ENCODE measurements around the gene ANKRD42. TPM values are rescaled to one million over a fixed set of nuclear protein-coding genes. Genes with fewer than 3 reads are reported as not detected.
A peak's percentile ranks its signal among the peaks of the same experiment; 100 is the strongest.

The ANKRD42 gene
- total RNA-seq, 1 experiment from 2014 or later = 16.6 TPM

DNA sequence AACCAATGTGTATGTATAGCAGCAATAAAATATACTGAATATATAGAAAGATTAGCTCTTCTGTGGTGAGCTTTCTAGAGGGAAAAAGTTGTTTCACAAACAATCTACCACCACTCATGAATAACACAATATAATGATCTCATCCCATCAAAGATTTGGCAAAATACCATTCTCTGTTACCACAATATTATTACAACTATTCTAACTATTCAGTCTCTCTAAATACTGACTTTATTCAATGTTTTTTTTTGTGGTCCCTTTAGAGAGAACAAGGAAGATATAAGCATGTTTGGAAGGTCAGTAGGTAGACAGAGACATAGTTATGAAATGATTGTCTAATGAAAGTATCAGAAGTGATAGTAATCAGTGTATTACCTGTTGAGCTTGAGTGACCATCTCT lies 84.8 kb downstream of the ANKRD42 start:
- Histone ChIP-seq H2AFZ (ENCODE audit: low read length) (no peak overlapping the region), H3K27me3 (ENCODE audit: low read length) (no peaks in the 10 kb centered on the region), H3K36me3 (ENCODE audit: insufficient read depth, low read length) (peaks cover 53% of the 10 kb centered on the region), H3K9me3 (ENCODE audit: low read length) (no peaks in the 10 kb centered on the region), H3K79me2 (ENCODE audit: low read length) (peaks cover 37% of the 10 kb centered on the region), H3K9ac (ENCODE audit: low read length) (no peak overlapping the region), H3K4me2 (ENCODE audit: low read depth, low read length, poor library complexity, severe bottlenecking) (no peak overlapping the region), H3K4me3 (ENCODE audit: low read length) (no peak overlapping the region), H3K27ac (ENCODE audit: low read length) (no peak overlapping the region), H3K4me1 (ENCODE audit: low read length) (peaks cover 4% of the 10 kb centered on the region), H4K20me1 (ENCODE audit: insufficient read depth, low read depth, low read length) (no peaks in the 10 kb centered on the region), H3K9me2 (replicated peaks; ENCODE audit: insufficient read depth, low read length) (no peaks in the 10 kb centered on the region)
- DNase-seq = no peak

DNA sequence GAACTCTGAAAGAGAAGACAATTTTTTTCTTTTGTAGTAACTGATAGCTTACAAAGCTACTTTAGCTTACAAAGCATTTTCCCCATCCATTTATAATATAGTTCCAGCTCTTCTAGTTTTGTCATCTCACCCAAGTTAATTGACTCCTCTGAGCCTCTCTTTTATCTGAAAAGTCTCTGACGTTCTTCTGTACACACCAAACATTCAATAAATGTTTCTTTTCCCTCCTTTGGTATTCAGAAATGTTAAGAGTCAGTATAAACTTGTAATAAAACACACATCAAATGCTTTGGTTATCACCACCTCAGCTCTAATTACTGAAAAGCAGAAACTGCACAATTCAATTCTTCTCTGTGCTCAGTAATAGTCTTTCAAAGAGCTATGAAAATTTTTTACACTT lies 86.7 kb downstream of the ANKRD42 start:
- Histone ChIP-seq H3K9me3 (ENCODE audit: low read length) (no peaks in the 10 kb centered on the region), H3K9me2 (replicated peaks; ENCODE audit: insufficient read depth, low read length) (no peaks in the 10 kb centered on the region), H4K20me1 (ENCODE audit: insufficient read depth, low read depth, low read length) (no peaks in the 10 kb centered on the region), H3K4me2 (ENCODE audit: low read depth, low read length, poor library complexity, severe bottlenecking) (no peak overlapping the region), H3K79me2 (ENCODE audit: low read length) (peaks cover 57% of the 10 kb centered on the region), H3K27me3 (ENCODE audit: low read length) (no peaks in the 10 kb centered on the region), H3K36me3 (ENCODE audit: insufficient read depth, low read length) (peaks cover 36% of the 10 kb centered on the region; the same call in 1 of the 2 replicates), H3K4me1 (ENCODE audit: low read length) (peaks cover 20% of the 10 kb centered on the region), H2AFZ (ENCODE audit: low read length) (no peak overlapping the region), H3K9ac (ENCODE audit: low read length) (no peak overlapping the region), H3K27ac (ENCODE audit: low read length) (no peak overlapping the region), H3K4me3 (ENCODE audit: low read length) (no peak overlapping the region)
- DNase-seq = no peak

DNA sequence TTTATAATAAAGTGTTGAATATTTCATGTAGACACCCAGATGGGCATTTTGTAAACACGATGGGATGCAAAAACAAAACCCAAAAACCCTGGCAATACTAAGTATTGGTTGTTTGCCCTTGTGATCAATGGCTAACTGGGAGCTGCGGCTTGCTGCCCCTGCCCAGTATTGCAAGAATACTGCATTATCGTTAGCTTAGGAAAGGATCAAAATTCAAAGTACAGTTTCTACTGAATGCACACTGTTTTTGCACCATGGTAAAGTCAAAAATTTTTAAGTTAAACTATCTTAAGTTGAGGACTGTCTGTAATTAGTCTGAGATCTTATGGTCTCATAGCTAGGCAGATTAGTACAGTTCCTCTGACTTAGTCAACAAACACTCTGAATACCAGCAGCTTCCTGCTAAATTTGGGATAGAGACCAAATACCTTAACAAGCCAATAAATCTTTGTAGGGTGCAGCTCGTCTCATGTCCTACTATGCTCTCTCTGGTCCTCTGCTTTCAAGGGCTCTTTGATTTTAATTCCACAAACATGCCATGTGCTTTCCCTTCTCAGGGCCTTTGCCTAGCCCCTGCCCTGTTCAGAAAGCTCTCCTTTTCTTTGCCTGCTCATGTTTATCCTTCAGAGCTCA lies 88.7 kb downstream of the ANKRD42 start:
- no peak overlapping the region for H3K27ac ChIP-seq (ENCODE audit: low read length)
- H3K9ac ChIP-seq (ENCODE audit: low read length) = no peak overlapping the region
- H3K36me3 ChIP-seq (ENCODE audit: insufficient read depth, low read length) = peaks cover 25% of the 10 kb centered on the region; the same call in 1 of the 2 replicates
- no peaks in the 10 kb centered on the region for H3K27me3 ChIP-seq (ENCODE audit: low read length)
- no peak overlapping the region for H3K4me3 ChIP-seq (ENCODE audit: low read length)
- H3K4me2 ChIP-seq (ENCODE audit: low read depth, low read length, poor library complexity, severe bottlenecking) = peak overlapping the region; percentile 6
- H3K9me2 ChIP-seq (replicated peaks; ENCODE audit: insufficient read depth, low read length) = no peaks in the 10 kb centered on the region
- peaks cover 60% of the 10 kb centered on the region for H3K79me2 ChIP-seq (ENCODE audit: low read length)
- no peak overlapping the region for H2AFZ ChIP-seq (ENCODE audit: low read length)
- H3K9me3 ChIP-seq (ENCODE audit: low read length) = no peaks in the 10 kb centered on the region
- no peaks in the 10 kb centered on the region for H4K20me1 ChIP-seq (ENCODE audit: insufficient read depth, low read depth, low read length)
- DNase-seq = no peak
- H3K4me1 ChIP-seq (ENCODE audit: low read length) = peaks cover 26% of the 10 kb centered on the region

DNA sequence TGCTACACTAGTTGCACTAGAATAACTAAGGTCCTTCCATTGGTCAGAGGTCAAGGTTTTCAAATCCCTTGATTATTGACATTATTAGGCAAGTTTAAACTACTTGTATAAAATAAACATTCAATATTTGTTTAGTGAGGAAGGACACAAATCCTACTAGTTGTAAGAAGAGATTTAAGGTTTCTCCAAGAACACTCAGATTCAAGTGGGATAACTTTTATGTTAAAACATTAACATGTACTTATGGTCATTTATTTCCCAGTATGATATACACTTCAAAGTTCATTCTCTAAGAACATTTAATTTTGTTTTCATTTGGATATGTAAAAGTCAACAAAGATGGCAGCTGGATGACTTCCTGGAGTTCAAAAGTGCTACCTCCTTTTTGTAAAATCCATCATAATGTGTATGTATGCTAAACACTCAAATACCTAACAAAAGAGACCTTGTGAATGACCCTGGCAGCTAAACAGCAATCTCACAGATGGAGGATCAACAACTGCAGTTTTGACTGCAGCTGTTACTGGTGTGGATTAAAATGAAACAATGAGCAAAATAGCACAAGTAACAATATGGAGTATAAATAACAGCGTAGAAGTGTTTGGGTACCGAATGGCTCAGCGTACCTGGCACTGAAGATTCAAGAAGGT lies 91.1 kb downstream of the ANKRD42 start:
- Histone ChIP-seq H3K4me3 (ENCODE audit: low read length) (peak overlapping the region; percentile 83), H3K9me2 (replicated peaks; ENCODE audit: insufficient read depth, low read length) (no peaks in the 10 kb centered on the region), H3K79me2 (ENCODE audit: low read length) (peaks cover 57% of the 10 kb centered on the region), H3K4me1 (ENCODE audit: low read length) (peaks cover 33% of the 10 kb centered on the region), H2AFZ (ENCODE audit: low read length) (no peak overlapping the region), H3K9me3 (ENCODE audit: low read length) (no peaks in the 10 kb centered on the region), H3K9ac (ENCODE audit: low read length) (peak overlapping the region; percentile 86), H3K36me3 (ENCODE audit: insufficient read depth, low read length) (peaks cover 8% of the 10 kb centered on the region; the same call in 1 of the 2 replicates), H3K4me2 (ENCODE audit: low read depth, low read length, poor library complexity, severe bottlenecking) (peak overlapping the region; percentile 80), H3K27ac (ENCODE audit: low read length) (peak overlapping the region; percentile 60; the same call in 1 of the 2 replicates), H4K20me1 (ENCODE audit: insufficient read depth, low read depth, low read length) (no peaks in the 10 kb centered on the region), H3K27me3 (ENCODE audit: low read length) (no peaks in the 10 kb centered on the region)
- DNase-seq = no peak

DNA sequence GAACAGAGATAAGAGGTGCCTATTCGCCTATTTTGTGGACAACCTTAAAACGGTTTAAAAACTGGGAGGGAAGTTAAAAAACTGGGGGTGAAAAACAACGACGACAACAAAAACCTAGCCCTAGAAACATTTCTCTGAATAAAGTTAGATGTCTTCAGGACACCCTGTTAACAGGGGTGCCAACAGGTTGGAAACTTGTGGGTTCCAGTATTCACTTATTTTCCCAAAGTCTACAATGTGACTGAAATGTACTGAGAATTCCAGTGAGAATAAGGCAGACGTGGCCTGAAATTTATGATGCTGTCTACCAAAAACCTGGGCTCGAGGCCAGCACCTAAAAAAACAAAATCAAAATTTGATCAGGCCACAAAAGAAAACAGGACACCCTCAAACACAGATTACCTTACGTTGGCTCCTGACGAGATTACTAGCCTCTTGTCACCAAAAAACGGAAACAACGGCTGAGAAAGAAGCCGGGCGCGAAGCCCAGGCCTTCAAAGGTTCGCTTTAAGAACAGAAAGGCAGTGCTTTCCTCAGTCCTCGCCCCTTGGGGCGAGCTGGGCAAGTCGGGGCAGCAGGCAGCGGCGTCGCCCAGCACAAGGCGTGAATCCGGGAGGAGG lies 91.7 kb downstream of the ANKRD42 start:
- no peaks in the 10 kb centered on the region for H4K20me1 ChIP-seq (ENCODE audit: insufficient read depth, low read depth, low read length)
- H3K36me3 ChIP-seq (ENCODE audit: insufficient read depth, low read length) = peaks cover 7% of the 10 kb centered on the region; the same call in 1 of the 2 replicates
- no peak for DNase-seq
- H3K4me1 ChIP-seq (ENCODE audit: low read length) = peaks cover 33% of the 10 kb centered on the region
- H3K79me2 ChIP-seq (ENCODE audit: low read length) = peaks cover 51% of the 10 kb centered on the region
- peak overlapping the region; percentile 83 for H3K4me3 ChIP-seq (ENCODE audit: low read length)
- no peaks in the 10 kb centered on the region for H3K27me3 ChIP-seq (ENCODE audit: low read length)
- H3K9me3 ChIP-seq (ENCODE audit: low read length) = no peaks in the 10 kb centered on the region
- H2AFZ ChIP-seq (ENCODE audit: low read length) = peak overlapping the region; percentile 18; the same call in 1 of the 2 replicates
- H3K9ac ChIP-seq (ENCODE audit: low read length) = peak overlapping the region; percentile 86
- H3K27ac ChIP-seq (ENCODE audit: low read length) = peak overlapping the region; percentile 60
- peak overlapping the region; percentile 80 for H3K4me2 ChIP-seq (ENCODE audit: low read depth, low read length, poor library complexity, severe bottlenecking)
- no peaks in the 10 kb centered on the region for H3K9me2 ChIP-seq (replicated peaks; ENCODE audit: insufficient read depth, low read length)

DNA sequence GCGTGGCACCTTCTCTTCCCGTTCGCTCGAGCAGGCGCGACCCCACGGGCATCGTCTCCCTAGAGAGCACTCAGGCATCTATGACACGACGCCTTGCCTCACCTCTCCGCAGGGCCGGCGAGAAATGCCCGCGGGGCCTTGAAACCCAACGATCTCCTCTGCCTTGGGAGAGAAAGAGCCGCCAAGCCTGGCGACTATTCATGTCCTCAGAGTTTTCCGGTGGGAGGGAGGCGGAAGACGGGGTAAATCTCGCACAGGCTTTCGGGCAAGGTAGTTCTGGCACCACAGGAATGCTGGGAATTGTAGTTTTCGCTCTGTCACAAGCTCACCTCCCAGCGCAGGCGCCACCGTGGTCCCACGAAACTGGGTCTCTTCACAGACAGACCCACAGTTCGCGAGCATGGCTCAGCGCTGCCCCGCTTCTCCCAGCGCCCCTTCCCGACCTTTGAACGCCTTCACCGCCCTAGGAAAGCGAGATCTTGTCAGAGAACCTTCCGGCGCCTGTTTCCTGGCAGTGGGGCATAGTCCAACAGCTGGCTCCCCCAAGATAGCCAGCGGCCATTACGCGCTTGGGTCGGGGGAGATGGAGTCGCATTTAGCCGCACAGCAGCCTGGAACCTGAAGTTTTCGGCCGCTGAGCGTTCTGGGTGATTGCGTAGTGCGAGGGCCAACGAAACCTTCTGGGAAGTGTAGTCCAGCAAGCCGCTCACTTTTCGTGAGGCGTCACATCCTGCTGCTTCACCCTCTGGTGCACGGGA lies 92.4 kb downstream of the ANKRD42 start, which contains the start of gene CCDC90B:
CCDC90B (minus strand) TSS at position 597 of the 758 bp plus-strand sequence; CDS start at position 202, 395 bp downstream.
- H3K9me3 ChIP-seq (ENCODE audit: low read length) = no peaks in the 10 kb centered on the region
- H3K4me3 ChIP-seq (ENCODE audit: low read length) = peak within 1 kb of the TSS; percentile 83
- peak; percentile 100 for DNase-seq

DNA sequence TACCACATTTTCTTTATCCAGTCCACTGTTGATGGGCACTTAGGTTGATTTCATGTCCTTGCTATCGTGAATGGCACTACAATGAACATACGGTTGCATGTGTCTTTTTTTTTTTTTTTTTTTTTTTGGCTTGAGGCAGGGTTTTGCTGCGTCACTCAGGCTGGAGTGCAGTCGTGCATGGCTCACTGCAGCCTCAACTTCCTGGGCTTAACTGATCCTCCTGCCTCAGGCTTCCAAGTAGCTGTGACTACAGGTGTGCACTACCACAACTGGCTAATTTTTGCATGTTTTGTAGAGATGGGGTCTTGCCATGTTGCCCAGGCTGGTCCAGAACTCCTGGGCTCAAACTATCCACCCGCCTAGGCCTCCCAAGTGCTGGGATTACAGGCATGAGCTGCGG lies 94.1 kb downstream of the ANKRD42 start:
- peaks cover 33% of the 10 kb centered on the region for H3K4me1 ChIP-seq (ENCODE audit: low read length)
- H4K20me1 ChIP-seq (ENCODE audit: insufficient read depth, low read depth, low read length) = no peaks in the 10 kb centered on the region
- no peak overlapping the region for H3K27ac ChIP-seq (ENCODE audit: low read length)
- DNase-seq = peak; percentile 68
- H2AFZ ChIP-seq (ENCODE audit: low read length) = no peak overlapping the region
- peaks cover 30% of the 10 kb centered on the region for H3K79me2 ChIP-seq (ENCODE audit: low read length)
- no peaks in the 10 kb centered on the region for H3K9me2 ChIP-seq (replicated peaks; ENCODE audit: insufficient read depth, low read length)
- H3K4me2 ChIP-seq (ENCODE audit: low read depth, low read length, poor library complexity, severe bottlenecking) = no peak overlapping the region
- H3K36me3 ChIP-seq (ENCODE audit: insufficient read depth, low read length) = no peaks in the 10 kb centered on the region
- H3K4me3 ChIP-seq (ENCODE audit: low read length) = no peak overlapping the region
- H3K9ac ChIP-seq (ENCODE audit: low read length) = no peak overlapping the region
- H3K9me3 ChIP-seq (ENCODE audit: low read length) = no peaks in the 10 kb centered on the region
- no peaks in the 10 kb centered on the region for H3K27me3 ChIP-seq (ENCODE audit: low read length)

More for the DNA sequence above, 92.4 kb downstream of the ANKRD42 start, which contains the start of gene CCDC90B:
- H3K9ac ChIP-seq (ENCODE audit: low read length) = peak within 1 kb of the TSS; percentile 86
- no peaks in the 10 kb centered on the region for H3K27me3 ChIP-seq (ENCODE audit: low read length)
- peak within 1 kb of the TSS; percentile 78 for H2AFZ ChIP-seq (ENCODE audit: low read length)
- peak within 1 kb of the TSS; percentile 60 for H3K27ac ChIP-seq (ENCODE audit: low read length)
- H4K20me1 ChIP-seq (ENCODE audit: insufficient read depth, low read depth, low read length) = no peaks in the 10 kb centered on the region
- H3K9me2 ChIP-seq (replicated peaks; ENCODE audit: insufficient read depth, low read length) = no peaks in the 10 kb centered on the region
- H3K79me2 ChIP-seq (ENCODE audit: low read length) = peaks cover 44% of the 10 kb centered on the region
- peak within 1 kb of the TSS; percentile 80 for H3K4me2 ChIP-seq (ENCODE audit: low read depth, low read length, poor library complexity, severe bottlenecking)
- H3K4me1 ChIP-seq (ENCODE audit: low read length) = peaks cover 33% of the 10 kb centered on the region
- peaks cover under 1% of the 10 kb centered on the region; the same call in 1 of the 2 replicates for H3K36me3 ChIP-seq (ENCODE audit: insufficient read depth, low read length)

Data from Karpas-422 (cell line).